ENCODE results near the gene KRTAP3-1.

- TF ChIP-seq, protein P1, sequence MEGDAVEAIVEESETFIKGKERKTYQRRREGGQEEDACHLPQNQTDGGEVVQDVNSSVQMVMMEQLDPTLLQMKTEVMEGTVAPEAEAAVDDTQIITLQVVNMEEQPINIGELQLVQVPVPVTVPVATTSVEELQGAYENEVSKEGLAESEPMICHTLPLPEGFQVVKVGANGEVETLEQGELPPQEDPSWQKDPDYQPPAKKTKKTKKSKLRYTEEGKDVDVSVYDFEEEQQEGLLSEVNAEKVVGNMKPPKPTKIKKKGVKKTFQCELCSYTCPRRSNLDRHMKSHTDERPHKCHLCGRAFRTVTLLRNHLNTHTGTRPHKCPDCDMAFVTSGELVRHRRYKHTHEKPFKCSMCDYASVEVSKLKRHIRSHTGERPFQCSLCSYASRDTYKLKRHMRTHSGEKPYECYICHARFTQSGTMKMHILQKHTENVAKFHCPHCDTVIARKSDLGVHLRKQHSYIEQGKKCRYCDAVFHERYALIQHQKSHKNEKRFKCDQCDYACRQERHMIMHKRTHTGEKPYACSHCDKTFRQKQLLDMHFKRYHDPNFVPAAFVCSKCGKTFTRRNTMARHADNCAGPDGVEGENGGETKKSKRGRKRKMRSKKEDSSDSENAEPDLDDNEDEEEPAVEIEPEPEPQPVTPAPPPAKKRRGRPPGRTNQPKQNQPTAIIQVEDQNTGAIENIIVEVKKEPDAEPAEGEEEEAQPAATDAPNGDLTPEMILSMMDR (conservative IDR thresholded peaks at IDR 0.05) = no peak
- TF ChIP-seq ZFX (IDR thresholded peaks at IDR 0.05) = no peak
Observed at GRCh38 chr17:41009301-41009760, 403 bp upstream of the KRTAP3-1 start.

Measured in C4-2B (cell line).